Pancreas (tissue), 10 donors: ENCODE results near the gene PHF11. TPM values are rescaled to one million over a fixed set of nuclear protein-coding genes. Genes with fewer than 3 reads are reported as not detected.

Source experiments
- ATAC-seq, 4 donors: fragments of 200-7000 bp; cut with Tn5 transposase; one replicate each; pipeline versions ENCODE4 v1.8.0 to v1.9.1; 2020; ENCODE audit warnings: mild to moderate bottlenecking in 4 of 4, moderate library complexity in 4 of 4
- DNase-seq, 6 donors: peaks; one replicate each; pipeline ENCODE4 v3.0.0-alpha.2; 2020
- FAIRE-seq: peaks from 2 replicates; lab custom pipeline; 2012; peaks lifted over from hg19 to GRCh38; lab: Jason Lieb, UNC
- H3K27ac ChIP-seq, 4 donors: fragments of 200-600 bp; sonication (generic); 1 replicate in 3 of 4; 2 replicates in 1 of 4; pipeline versions ENCODE4 v1.5.0 to v1.8.0; 2020
- H3K27me3 ChIP-seq, 4 donors: fragments of 200-600 bp; one replicate each; pipeline ENCODE4 v1.8.0; 2021
- H3K36me3 ChIP-seq, 3 donors: fragments of 200-600 bp; sonication (generic) in 1 of 3; one replicate each; pipeline versions ENCODE4 v1.5.0 to v1.8.0; 2020 to 2021
- H3K4me1 ChIP-seq, 3 donors: fragments of 200-600 bp; one replicate each; pipeline ENCODE4 v1.8.0; 2021
- H3K4me3 ChIP-seq, 4 donors: fragments of 200-600 bp; sonication (generic) in 2 of 4; one replicate each; pipeline versions ENCODE4 v1.5.0 to v1.8.0; 2020 to 2021
- H3K9me3 ChIP-seq, 4 donors: fragments of 200-600 bp; one replicate each; pipeline ENCODE4 v1.8.0; 2021
- CTCF ChIP-seq, 4 donors: fragments of 200-600 bp; sonication (generic) in 3 of 4; IDR thresholded peaks; one replicate each; pipeline versions ENCODE4 v1.5.0 to v1.8.0; 2021; ENCODE audit warnings: antibody characterized with exemption in 4 of 4
- WGBS, 2 donors: extraction: QIAGEN DNeasy Blood & Tissue Kit; methylation state at CpG; one replicate each; pipeline ENCODE4 v1.1.7; 2013; 5-methylcytosine and 5-hydroxymethylcytosine counted together
- intact Hi-C, 3 donors: fragments of 100-400 bp; cut with DNase I; formaldehyde crosslinking; loops; one replicate each; pipeline versions ENCODE4 v1.11.1 to v1.14.2; 2022
- polyA plus RNA-seq, 2 donors: library from polyadenylated mRNA; stranded (reverse); fragments of 200-250 nt; gene quantifications; one replicate each; pipeline ENCODE4 v1.2.3, GENCODE V29; 2013
- total RNA-seq, 6 donors: library from RNA; stranded (reverse); fragmentation: NEBNext Ultra II Directional in 4 of 6; extraction: Animal tissue kit (Norgen Biotek cat#: 25700) in 4 of 6; gene quantifications; one replicate each; pipeline versions ENCODE4 v1.2.1 to v1.2.4, GENCODE V29; 2021 to 2023
- donor health status: healthy with polysubstance abuse.
- donor health status: DM: no; HTN: no; CAD: no; lungs with moderate emphysema.
- donor health status: DM: no; HTN: no; CAD: no.
- donor health status: control.
- donor health status: control.
- donor health status: Bipolar disorder and iron deficiency.
- donor health status: DM: yes; HTN: yes; CAD: no.
- donor health status: DM: no; HTN: no; CAD: no.
- donor health status: DM: no; HTN: no; CAD: no.
- donor health status: DM: yes; HTN: yes; CAD: no.

The PHF11 gene
- total and polyA plus RNA-seq, 8 donors, result 14.5 to 58.5 (median 20.4) TPM

DNA sequence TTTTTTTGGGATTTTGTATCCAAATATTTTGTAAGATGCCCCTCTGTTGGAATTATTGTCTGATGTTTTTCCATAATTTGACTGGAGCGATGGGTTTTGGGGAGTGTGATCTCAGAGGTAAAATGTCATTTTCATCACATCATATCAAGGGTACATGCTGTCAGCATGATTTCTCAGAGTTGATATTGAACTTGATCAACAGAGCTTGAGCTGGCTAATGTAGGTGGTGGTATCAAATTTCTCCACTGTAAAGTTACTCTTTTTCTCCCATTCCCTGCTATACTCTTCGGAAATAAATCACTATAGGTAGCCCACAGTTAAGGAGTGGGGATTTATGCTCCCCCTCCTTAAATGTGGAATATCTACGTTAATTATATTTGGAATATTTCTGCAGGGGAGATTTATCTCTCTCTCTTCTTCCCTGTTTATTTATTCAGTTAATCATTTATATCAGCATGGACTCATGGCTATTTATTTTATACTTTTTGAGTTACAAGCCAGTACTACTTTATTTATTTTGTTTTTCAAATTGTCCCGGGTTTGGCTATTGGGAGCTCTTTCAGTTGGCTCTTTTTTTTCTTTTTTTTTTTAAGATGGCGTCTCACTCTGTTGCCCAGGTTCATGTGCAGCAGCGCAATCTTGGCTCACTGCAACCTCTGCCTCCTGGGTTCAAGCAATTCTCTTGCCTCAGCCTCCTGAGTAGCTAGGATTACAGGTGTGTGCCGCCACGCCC lies 42.9 kb upstream of the PHF11 start:
- Histone ChIP-seq H3K9me3 (no peaks in the 10 kb centered on the region), H3K36me3 (no peaks in the 10 kb centered on the region), H3K4me1 (peaks cover 8 to 23% (median 16%) of the 10 kb centered on the region in 3 donors), H3K4me3 (no peak overlapping the region), H3K27ac (no peak overlapping the region), H3K27me3 (no peaks in the 10 kb centered on the region)
- ATAC-seq, result no peak
- FAIRE-seq, result no peak
- intact Hi-C loops, result no loop called here
- TF ChIP-seq CTCF (IDR thresholded peaks at IDR 0.05), result no peak
- WGBS, 2 donors, result 72 to 74% methylated on average over 8 of the region's 8 CpGs
- DNase-seq, result no peak

- no peak for TF ChIP-seq CTCF (IDR thresholded peaks at IDR 0.05)
- Histone ChIP-seq H3K4me1 (peaks cover 8 to 17% (median 10%) of the 10 kb centered on the region in 3 donors), H3K4me3 (no peak overlapping the region), H3K27me3 (no peaks in the 10 kb centered on the region), H3K36me3 (no peaks in the 10 kb centered on the region), H3K27ac (no peak overlapping the region), H3K9me3 (no peaks in the 10 kb centered on the region)
- no peak for ATAC-seq
- 96 to 99% methylated on average over 7 of the region's 7 CpGs for WGBS, 2 donors
- intact Hi-C loops, result no loop called here
- FAIRE-seq, result no peak
- no peak for DNase-seq
These were observed 42.3 kb upstream of the PHF11 start for GRCh38 chr13:49453465-49453864.

- H3K27ac ChIP-seq, result no peak overlapping the region
- no peak for ATAC-seq
- H3K27me3 ChIP-seq, result no peaks in the 10 kb centered on the region
- peak; percentile 75 for FAIRE-seq
- peaks cover 6 to 12% (median 8%) of the 10 kb centered on the region in 3 donors for H3K4me1 ChIP-seq
- DNase-seq, result no peak
- no peak overlapping the region for H3K4me3 ChIP-seq
- intact Hi-C loops, result no loop called here
- 77 to 78% methylated on average over 4 of the region's 4 CpGs for WGBS, 2 donors
- TF ChIP-seq CTCF (IDR thresholded peaks at IDR 0.05), result no peak
- H3K9me3 ChIP-seq, result no peaks in the 10 kb centered on the region
- no peaks in the 10 kb centered on the region for H3K36me3 ChIP-seq
These were observed 41.3 kb upstream of the PHF11 start for GRCh38 chr13:49454388-49455006.

- Histone ChIP-seq H3K4me1 (peaks cover 6 to 12% (median 8%) of the 10 kb centered on the region in 3 donors), H3K9me3 (no peaks in the 10 kb centered on the region), H3K4me3 (no peak overlapping the region), H3K27me3 (no peaks in the 10 kb centered on the region), H3K36me3 (no peaks in the 10 kb centered on the region), H3K27ac (no peak overlapping the region)
- no peak for DNase-seq
- intact Hi-C loops, result no loop called here
- no peak for TF ChIP-seq CTCF (IDR thresholded peaks at IDR 0.05)
- no peak for ATAC-seq
- FAIRE-seq, result no peak
These were observed 40.8 kb upstream of the PHF11 start for GRCh38 chr13:49455007-49455398.

- no peak for DNase-seq
- no peak for TF ChIP-seq CTCF (IDR thresholded peaks at IDR 0.05)
- 91 to 98% methylated on average over 1 of the region's 1 CpG for WGBS, 2 donors
- Histone ChIP-seq H3K36me3 (no peaks in the 10 kb centered on the region), H3K27ac (no peak overlapping the region), H3K4me1 (peaks cover 6 to 12% (median 8%) of the 10 kb centered on the region in 3 donors), H3K9me3 (no peaks in the 10 kb centered on the region), H3K4me3 (no peak overlapping the region), H3K27me3 (no peaks in the 10 kb centered on the region)
- no peak for FAIRE-seq
- intact Hi-C loops, result no loop called here
- ATAC-seq, result no peak
These were observed 39.6 kb upstream of the PHF11 start for GRCh38 chr13:49456156-49456555.
